HT1080 (cell line): ENCODE data around the gene SUN2. TPM values are rescaled to one million over a fixed set of nuclear protein-coding genes. Genes with fewer than 3 reads are reported as not detected.
A peak's percentile ranks its signal among the peaks of the same experiment; 100 is the strongest.
"Not testable (repeated sequence)": the region's sequence is repeated elsewhere in the genome, so short reads cannot be mapped to it uniquely, and the experiment has no call there.

Experiments
- DNase-seq: peaks from one replicate; pipeline ENCODE4 v3.0.0-alpha.2; 2015; ENCODE audit warnings: low read depth
- polyA plus RNA-seq, 2 experiments: library from polyadenylated mRNA; depleted of rRNA; stranded (reverse); fragments of >200 nt; gene quantifications; 2 replicates each; pipeline ENCODE4 v1.2.3, GENCODE V29; 2015
- total RNA-seq: library from RNA; depleted of rRNA; stranded (reverse); fragments of >200 nt; shearing (Covaris generic); gene quantifications from 2 replicates; pipeline ENCODE4 v1.2.3, GENCODE V29; 2014; rRNA removed

The SUN2 gene
- 84.8 and 87.9 TPM in 2 replicates for total RNA-seq
- 87.3 and 90.0 TPM in 2 replicates for polyA plus RNA-seq (2015; cell fraction: cytosol; rRNA removed)
- polyA plus RNA-seq (2015; cell fraction: nucleus; rRNA removed) = 231 and 236 TPM in 2 replicates

- DNase-seq = peak; percentile 79
These were observed at the start of gene SUN2 for GRCh38 chr22:38755911-38756532. Gene SUN2 (minus strand): TSS chr22:38755998. CDS start chr22:38752628, 3,370 bp downstream.

- DNase-seq = not testable (repeated sequence)
These were observed 49.3 kb upstream of the SUN2 start for GRCh38 chr22:38805041-38805593.

- peak; percentile 82 for DNase-seq
These were observed 46.9 kb upstream of the SUN2 start for GRCh38 chr22:38802671-38803121.

GRCh38 chr22:38799265-38800002, 43.6 kb upstream of the SUN2 start:
- DNase-seq = peak; percentile 64

GRCh38 chr22:38798496-38798895, 42.7 kb upstream of the SUN2 start:
- DNase-seq = no peak

- DNase-seq = peak; percentile 26
These were observed 40.6 kb upstream of the SUN2 start for GRCh38 chr22:38796262-38796957.

GRCh38 chr22:38795569-38795968, 39.8 kb upstream of the SUN2 start:
- DNase-seq = no peak

- peak; percentile 96 for DNase-seq
These were observed 38.1 kb upstream of the SUN2 start, which contains the start of gene DNAL4 for GRCh38 chr22:38793721-38794466. Gene DNAL4 (minus strand): TSS chr22:38794143. CDS start chr22:38782731, 11,412 bp downstream.

GRCh38 chr22:38793317-38793716, 37.5 kb upstream of the SUN2 start:
- DNase-seq = no peak

- DNase-seq = peak; percentile 32
These were observed 37.0 kb upstream of the SUN2 start for GRCh38 chr22:38792833-38793232.

GRCh38 chr22:38789606-38790005, 33.8 kb upstream of the SUN2 start:
- no peak for DNase-seq

GRCh38 chr22:38788846-38789245, 33.0 kb upstream of the SUN2 start:
- DNase-seq = no peak

- peak; percentile 34 for DNase-seq
These were observed 32.4 kb upstream of the SUN2 start for GRCh38 chr22:38788021-38788816.

GRCh38 chr22:38786631-38787030, 30.8 kb upstream of the SUN2 start:
- DNase-seq = no peak

GRCh38 chr22:38784856-38785255, 29.1 kb upstream of the SUN2 start:
- no peak for DNase-seq

GRCh38 chr22:38784035-38784434, 28.2 kb upstream of the SUN2 start:
- no peak for DNase-seq

GRCh38 chr22:38783095-38783615, 27.4 kb upstream of the SUN2 start:
- no peak for DNase-seq

GRCh38 chr22:38782402-38783094, 26.8 kb upstream of the SUN2 start:
- DNase-seq = peak; percentile 46

GRCh38 chr22:38781033-38781432, 25.2 kb upstream of the SUN2 start:
- DNase-seq = no peak
